Activated naive CD8-positive, alpha-beta T cell treated with anti-CD3 and anti-CD28 coated beads, Interleukin-2, amount 10 ng/mL, durations not matched to agents 7 days and 5 days (primary cell): ENCODE data around the gene CFAP58. TPM values are rescaled to one million over a fixed set of nuclear protein-coding genes. Genes with fewer than 3 reads are reported as not detected.
A peak's percentile ranks its signal among the peaks of the same experiment; 100 is the strongest.

Experiments used
- ATAC-seq: fragments of 150-1000 bp; cut with Tn5 transposase; one replicate; pipeline ENCODE4 v1.10.0; 2021; ENCODE audit warnings: low read depth, moderate library complexity
- POLR2A ChIA-PET: fragments of 350-600 bp; sonication (Branson Sonifier 250); formaldehyde crosslinking; loops from one replicate; lab custom pipeline; 2021; ENCODE audit warnings: antibody characterized with exemption; lab: Charles Lee
- DNase-seq: peaks from one replicate; pipeline ENCODE4 v3.0.0; 2021
- H3K27ac Mint-ChIP-seq: one replicate; pipeline ENCODE4 v1.8.0; 2022; ENCODE audit warnings: mild to moderate bottlenecking, mixed read lengths
- H3K27me3 Mint-ChIP-seq: one replicate; pipeline ENCODE4 v1.8.0; 2022; ENCODE audit warnings: mild to moderate bottlenecking, moderate library complexity, mixed read lengths
- H3K36me3 Mint-ChIP-seq: one replicate; pipeline ENCODE4 v1.8.0; 2021; ENCODE audit warnings: mild to moderate bottlenecking, mixed read lengths
- H3K4me1 Mint-ChIP-seq: one replicate; pipeline ENCODE4 v1.8.0; 2021; ENCODE audit warnings: mixed read lengths
- H3K4me3 Mint-ChIP-seq: one replicate; pipeline ENCODE4 v1.8.0; 2022; ENCODE audit warnings: mild to moderate bottlenecking, moderate library complexity, mixed read lengths
- H3K9me3 Mint-ChIP-seq: one replicate; pipeline ENCODE4 v1.8.0; 2021; ENCODE audit warnings: mixed read lengths
- total RNA-seq, 2 experiments: library from RNA; stranded (reverse); gene quantifications; one replicate each; pipeline ENCODE4 v1.2.3, GENCODE V29; 2021

CFAP58 gene
- total RNA-seq, 2 experiments from 2014 or later, result 0.28 to 0.34 TPM

GRCh38 chr10:104333032-104333727 lies 20.5 kb upstream of the CFAP58 start:
- peak overlapping the region; percentile 80 for H3K27ac Mint-ChIP-seq
- DNase-seq, result peak; percentile 65
- POLR2A ChIA-PET, result interaction anchor here (1.5 kb wide), 1 partner anchor 18 kb away, joined by 3 read pairs; no protein-coding TSS in a partner anchor
- no peaks in the 10 kb centered on the region for H3K27me3 Mint-ChIP-seq
- H3K36me3 Mint-ChIP-seq, result peaks cover 9% of the 10 kb centered on the region
- peak overlapping the region; percentile 53 for H3K4me3 Mint-ChIP-seq
- no peaks in the 10 kb centered on the region for H3K9me3 Mint-ChIP-seq
- peak; percentile 27 for ATAC-seq
- peaks cover 62% of the 10 kb centered on the region for H3K4me1 Mint-ChIP-seq

- Mint-ChIP-seq H3K27me3 (no peaks in the 10 kb centered on the region), H3K36me3 (peaks cover 9% of the 10 kb centered on the region), H3K27ac (peak overlapping the region; percentile 80), H3K4me1 (peaks cover 57% of the 10 kb centered on the region), H3K9me3 (no peaks in the 10 kb centered on the region), H3K4me3 (peak overlapping the region; percentile 53)
- POLR2A ChIA-PET, result interaction anchor here (1.3 to 1.9 kb wide), 3 partner anchors 17 to 65 kb away, joined by 3 to 4 read pairs (median 4); partner anchors contain the start of gene GSTO2
- ATAC-seq (no peak), DNase-seq (no peak)
These were observed 19.8 kb upstream of the CFAP58 start for GRCh38 chr10:104333728-104334373.

- H3K27ac Mint-ChIP-seq, result no peak overlapping the region
- H3K27me3 Mint-ChIP-seq, result no peaks in the 10 kb centered on the region
- no peak overlapping the region for H3K4me3 Mint-ChIP-seq
- DNase-seq (no peak), ATAC-seq (no peak)
- H3K9me3 Mint-ChIP-seq, result no peaks in the 10 kb centered on the region
- peaks cover 57% of the 10 kb centered on the region for H3K4me1 Mint-ChIP-seq
- POLR2A ChIA-PET, result interaction anchor here (1.2 to 1.9 kb wide), 3 partner anchors 12 to 65 kb away, joined by 3 to 4 read pairs (median 4); partner anchors contain the start of gene GSTO2
- H3K36me3 Mint-ChIP-seq, result peaks cover 9% of the 10 kb centered on the region
These were observed 19.1 kb upstream of the CFAP58 start for GRCh38 chr10:104334561-104334960.

- POLR2A ChIA-PET, result interaction anchor here (1.2 to 1.9 kb wide), 3 partner anchors 13 to 66 kb away, joined by 3 to 4 read pairs (median 4); partner anchors contain the start of gene GSTO2
- peaks cover 2% of the 10 kb centered on the region for H3K27me3 Mint-ChIP-seq
- H3K4me3 Mint-ChIP-seq, result peak overlapping the region; percentile 66
- H3K9me3 Mint-ChIP-seq, result no peaks in the 10 kb centered on the region
- H3K4me1 Mint-ChIP-seq, result peaks cover 55% of the 10 kb centered on the region
- peak overlapping the region; percentile 37 for H3K27ac Mint-ChIP-seq
- DNase-seq, result no peak
- no peak for ATAC-seq
- peaks cover 9% of the 10 kb centered on the region for H3K36me3 Mint-ChIP-seq
These were observed 18.5 kb upstream of the CFAP58 start for GRCh38 chr10:104334965-104335650.

GRCh38 chr10:104336821-104337467 lies 16.7 kb upstream of the CFAP58 start:
- POLR2A ChIA-PET, result interaction anchor here (0.9 to 3.3 kb wide), 10 partner anchors 8 to 215 kb away, joined by 3 to 44 read pairs (median 10); partner anchors contain the start of genes CFAP58, GSTO1 and SFR1
- no peak for ATAC-seq
- Mint-ChIP-seq H3K4me3 (peak overlapping the region; percentile 98), H3K9me3 (no peaks in the 10 kb centered on the region), H3K27ac (peak overlapping the region; percentile 100), H3K4me1 (peaks cover 48% of the 10 kb centered on the region), H3K36me3 (peaks cover 6% of the 10 kb centered on the region), H3K27me3 (peaks cover 6% of the 10 kb centered on the region)
- no peak for DNase-seq

- no peak for DNase-seq
- POLR2A ChIA-PET, result interaction anchor here (0.9 to 3.3 kb wide), 15 partner anchors 8 to 216 kb away, joined by 3 to 44 read pairs (median 8); partner anchors contain the start of genes CFAP58, GSTO1 and SFR1
These were observed 16.1 kb upstream of the CFAP58 start for GRCh38 chr10:104337521-104337984.

GRCh38 chr10:104337985-104338735 lies 15.5 kb upstream of the CFAP58 start, which contains the start of gene ITPRIP:
ITPRIP (minus strand) TSS chr10:104338465; CDS start chr10:104316051, 22,414 bp downstream.
- H3K9me3 Mint-ChIP-seq, result no peaks in the 10 kb centered on the region
- peak; percentile 79 for DNase-seq
- peaks cover 6% of the 10 kb centered on the region for H3K27me3 Mint-ChIP-seq
- H3K4me3 Mint-ChIP-seq, result peak within 1 kb of the TSS; percentile 98
- peaks cover 39% of the 10 kb centered on the region for H3K4me1 Mint-ChIP-seq
- peak; percentile 71 for ATAC-seq
- POLR2A ChIA-PET, result interaction anchor here (0.9 to 3.3 kb wide), 17 partner anchors 8 to 217 kb away, joined by 3 to 44 read pairs (median 6); partner anchors contain the start of genes CFAP58, GSTO1 and SFR1
- peak within 1 kb of the TSS; percentile 100 for H3K27ac Mint-ChIP-seq
- peaks cover under 1% of the 10 kb centered on the region for H3K36me3 Mint-ChIP-seq

More at GRCh38 chr10:104337521-104337984, 16.1 kb upstream of the CFAP58 start:
- H3K27me3 Mint-ChIP-seq, result peaks cover 6% of the 10 kb centered on the region
- H3K27ac Mint-ChIP-seq, result peak overlapping the region; percentile 100
- no peaks in the 10 kb centered on the region for H3K9me3 Mint-ChIP-seq
- peak overlapping the region; percentile 98 for H3K4me3 Mint-ChIP-seq
- peaks cover 5% of the 10 kb centered on the region for H3K36me3 Mint-ChIP-seq
- ATAC-seq, result peak; percentile 31
- H3K4me1 Mint-ChIP-seq, result peaks cover 45% of the 10 kb centered on the region

- DNase-seq (no peak), ATAC-seq (no peak)
- POLR2A ChIA-PET, result interaction anchor here (2.1 to 3.3 kb wide), 4 partner anchors 10 to 33 kb away, joined by 33 to 44 read pairs (median 40); partner anchors contain the start of gene CFAP58
- Mint-ChIP-seq H3K36me3 (no peaks in the 10 kb centered on the region), H3K4me1 (peaks cover 28% of the 10 kb centered on the region), H3K27ac (peak overlapping the region; percentile 100), H3K4me3 (peak overlapping the region; percentile 98), H3K9me3 (no peaks in the 10 kb centered on the region), H3K27me3 (peaks cover 6% of the 10 kb centered on the region)
These were observed 14.0 kb upstream of the CFAP58 start for GRCh38 chr10:104339469-104340110.

- DNase-seq, result no peak
- Mint-ChIP-seq H3K27ac (no peak overlapping the region), H3K4me3 (peak overlapping the region; percentile 25)
These were observed 13.5 kb upstream of the CFAP58 start for GRCh38 chr10:104340111-104340526.

GRCh38 chr10:104340641-104341040 lies 13.0 kb upstream of the CFAP58 start:
- peaks cover 4% of the 10 kb centered on the region for H3K36me3 Mint-ChIP-seq
- peaks cover 23% of the 10 kb centered on the region for H3K4me1 Mint-ChIP-seq
- no peak for DNase-seq
- H3K9me3 Mint-ChIP-seq, result peaks cover 5% of the 10 kb centered on the region
- no peak overlapping the region for H3K27ac Mint-ChIP-seq
- POLR2A ChIA-PET, result no interaction called here
- ATAC-seq, result no peak
- H3K4me3 Mint-ChIP-seq, result no peak overlapping the region
- H3K27me3 Mint-ChIP-seq, result peaks cover 6% of the 10 kb centered on the region

More at GRCh38 chr10:104340111-104340526, 13.5 kb upstream of the CFAP58 start:
- H3K9me3 Mint-ChIP-seq, result no peaks in the 10 kb centered on the region
- peaks cover 6% of the 10 kb centered on the region for H3K27me3 Mint-ChIP-seq
- no peaks in the 10 kb centered on the region for H3K36me3 Mint-ChIP-seq
- H3K4me1 Mint-ChIP-seq, result peaks cover 24% of the 10 kb centered on the region
- POLR2A ChIA-PET, result interaction anchor here (2.8 kb wide), 1 partner anchor 11 kb away, joined by 44 read pairs; no protein-coding TSS in a partner anchor
- no peak for ATAC-seq

- Mint-ChIP-seq H3K9me3 (peaks cover 6% of the 10 kb centered on the region), H3K4me3 (no peak overlapping the region), H3K4me1 (peaks cover 22% of the 10 kb centered on the region), H3K36me3 (peaks cover 6% of the 10 kb centered on the region), H3K27ac (no peak overlapping the region), H3K27me3 (peaks cover 6% of the 10 kb centered on the region)
- ATAC-seq (no peak), DNase-seq (no peak)
- POLR2A ChIA-PET, result interaction anchor here (0.6 kb wide), 1 partner anchor 14 kb away, joined by 3 read pairs; no protein-coding TSS in a partner anchor
These were observed 10.7 kb upstream of the CFAP58 start for GRCh38 chr10:104342941-104343411.
